HG02678 (cell line): ENCODE data around the gene PCDHGC3.

Experiments
- ATAC-seq: cut with Tn5 transposase; IDR thresholded peaks from one replicate; pipeline ENCODE4 v1.9.1; 2021; ENCODE audit warnings: mild to moderate bottlenecking, moderate library complexity; ENCODE audit not compliant: unreplicated experiment

Gene PCDHGC3

DNA sequence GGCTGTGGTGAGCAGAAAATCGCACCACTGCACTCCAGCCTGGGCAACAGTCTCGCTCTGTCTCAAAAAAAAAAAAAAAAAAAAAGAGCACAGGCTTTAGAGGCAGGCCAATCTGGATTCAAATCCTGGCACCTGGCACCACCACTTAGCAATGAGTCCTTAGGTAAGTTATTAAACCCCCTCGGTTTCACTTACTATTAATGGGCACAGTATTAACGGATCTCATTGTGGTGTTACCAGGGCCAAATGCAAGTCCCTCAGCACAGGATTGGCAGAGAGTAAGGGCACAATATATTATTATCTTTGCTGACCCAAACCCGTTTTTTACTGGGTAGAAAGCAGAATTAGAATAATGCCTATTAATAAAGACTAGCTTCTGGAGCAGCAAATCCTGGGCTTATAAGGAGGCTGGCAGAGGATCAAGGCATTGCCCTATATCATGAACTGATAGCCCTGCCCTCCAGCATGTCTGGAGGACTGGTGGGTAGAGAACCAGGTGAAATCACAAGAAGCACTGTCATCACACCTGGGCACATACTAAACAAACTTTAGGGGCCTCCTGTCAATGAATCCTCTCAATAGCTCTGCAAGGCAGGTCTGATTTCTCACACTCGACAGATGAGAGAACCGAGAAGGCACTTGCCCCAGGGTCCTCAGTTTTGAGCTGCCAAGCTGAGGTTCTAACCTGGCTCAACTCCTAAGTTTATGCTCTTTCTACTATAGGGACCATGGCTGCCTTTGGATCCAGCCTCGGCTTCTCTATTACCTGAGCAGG lies 30.8 kb downstream of the PCDHGC3 start:
- no peak for ATAC-seq

DNA sequence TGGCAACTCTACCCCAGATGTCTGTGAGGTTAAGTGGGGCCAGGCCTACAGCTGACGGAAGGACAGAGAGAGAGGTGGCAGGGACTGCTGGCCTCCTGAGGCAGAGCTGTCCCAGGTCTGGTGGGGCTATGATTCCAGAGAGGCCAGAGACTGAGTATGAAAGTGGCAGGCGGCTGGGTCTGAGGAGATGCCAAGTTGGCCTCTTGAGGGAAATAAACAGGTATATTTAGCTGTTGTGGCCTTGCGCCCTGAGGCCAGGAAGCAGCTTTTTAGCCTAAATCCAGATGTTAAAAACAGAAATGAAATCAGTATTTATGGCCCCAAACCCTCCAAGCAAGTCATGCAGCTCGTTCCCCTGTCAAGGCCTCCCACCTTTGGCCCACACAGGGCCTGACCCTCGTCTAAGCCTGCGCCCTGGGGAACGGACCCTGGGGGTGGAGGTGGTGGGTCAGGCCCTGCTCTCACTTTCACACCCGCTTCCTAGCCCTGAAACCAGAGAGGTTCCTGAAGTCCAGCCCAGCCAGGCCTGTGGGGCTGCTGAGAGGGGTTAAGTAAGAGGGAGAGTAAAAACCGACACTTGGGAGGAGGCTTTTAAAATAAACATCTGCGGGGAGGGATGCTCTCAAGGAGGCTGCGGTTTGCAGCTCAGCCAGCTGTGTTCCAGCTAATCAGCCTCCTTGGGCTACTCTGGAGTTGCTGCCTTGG lies 31.8 kb downstream of the PCDHGC3 start:
- peak; percentile 37 for ATAC-seq

DNA sequence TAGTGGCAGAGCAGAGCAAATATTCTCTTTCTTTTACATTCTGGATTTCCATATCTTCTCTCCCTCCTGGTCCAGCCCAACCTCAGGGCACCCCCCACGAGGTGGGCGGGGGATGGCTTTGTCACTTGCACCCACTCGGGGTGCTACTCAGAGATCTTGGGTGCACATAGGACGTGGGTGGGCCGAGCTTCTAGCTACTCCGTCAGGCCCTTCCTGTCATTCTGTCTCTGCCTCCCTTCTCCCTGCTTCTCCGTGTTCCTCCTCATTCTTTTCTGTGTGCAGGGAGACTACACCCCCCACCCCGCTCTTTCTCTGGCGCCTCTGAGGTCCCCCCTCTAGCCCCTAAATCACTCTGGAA lies 32.7 kb downstream of the PCDHGC3 start:
- no peak for ATAC-seq

DNA sequence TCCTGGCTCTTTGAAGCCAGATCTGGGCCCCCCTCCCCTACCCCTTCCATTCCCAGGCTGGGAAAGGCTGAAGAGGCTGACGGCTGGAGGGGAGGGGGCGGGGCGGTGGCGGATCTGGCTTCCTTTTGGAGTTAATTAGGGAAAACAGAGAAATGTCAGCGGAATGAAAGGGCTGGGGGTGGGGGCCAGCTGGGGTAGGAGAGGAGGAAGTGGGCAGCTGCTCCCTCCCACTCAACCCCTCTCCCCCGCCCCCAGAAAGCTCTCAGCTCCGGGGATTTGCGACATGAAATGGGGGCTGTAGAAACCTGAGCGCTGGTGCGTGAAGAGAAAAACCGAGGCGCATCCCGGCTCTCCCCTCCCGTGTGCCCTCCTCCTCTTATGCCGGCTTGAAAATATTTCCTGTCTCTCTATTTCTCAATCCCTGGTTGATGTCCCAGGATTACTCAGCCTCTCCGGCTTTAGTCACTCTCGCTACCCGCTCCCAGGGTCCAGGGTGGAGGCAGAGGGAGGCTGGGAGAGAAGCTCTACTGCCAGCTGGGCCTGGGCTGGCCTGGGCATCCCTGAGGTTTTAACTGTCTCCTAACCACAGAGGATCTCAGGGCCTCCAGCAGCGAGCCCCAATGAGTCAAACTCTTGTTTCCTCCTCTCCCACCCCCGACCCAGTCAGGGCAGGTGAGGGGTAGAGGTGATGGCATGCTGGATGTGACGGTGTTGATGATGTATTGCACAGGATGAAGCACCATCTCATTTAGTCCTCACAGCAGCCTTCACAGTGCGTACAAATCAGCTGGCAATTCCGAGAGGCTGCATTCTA lies 33.2 kb downstream of the PCDHGC3 start:
- ATAC-seq: no peak

DNA sequence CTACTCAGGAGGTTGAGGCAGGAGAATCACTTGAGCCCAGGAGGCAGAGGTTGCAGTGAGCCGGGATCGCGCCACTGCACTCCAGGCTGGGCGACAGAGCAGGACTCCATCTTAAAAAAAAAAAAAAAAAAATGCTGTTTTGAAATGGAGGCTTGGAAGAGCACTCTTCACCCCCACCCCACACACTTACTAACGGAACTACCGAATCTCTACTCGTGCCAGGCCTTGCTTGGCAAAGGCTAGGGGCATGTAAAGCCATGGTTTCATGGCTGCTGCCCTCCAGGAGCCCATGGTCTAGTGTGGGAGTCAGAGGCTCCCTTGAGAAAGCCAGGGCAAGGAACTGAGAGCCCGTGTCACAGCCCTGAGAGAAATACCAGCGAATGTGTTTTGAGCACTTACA lies 34.4 kb downstream of the PCDHGC3 start:
- ATAC-seq: no peak

DNA sequence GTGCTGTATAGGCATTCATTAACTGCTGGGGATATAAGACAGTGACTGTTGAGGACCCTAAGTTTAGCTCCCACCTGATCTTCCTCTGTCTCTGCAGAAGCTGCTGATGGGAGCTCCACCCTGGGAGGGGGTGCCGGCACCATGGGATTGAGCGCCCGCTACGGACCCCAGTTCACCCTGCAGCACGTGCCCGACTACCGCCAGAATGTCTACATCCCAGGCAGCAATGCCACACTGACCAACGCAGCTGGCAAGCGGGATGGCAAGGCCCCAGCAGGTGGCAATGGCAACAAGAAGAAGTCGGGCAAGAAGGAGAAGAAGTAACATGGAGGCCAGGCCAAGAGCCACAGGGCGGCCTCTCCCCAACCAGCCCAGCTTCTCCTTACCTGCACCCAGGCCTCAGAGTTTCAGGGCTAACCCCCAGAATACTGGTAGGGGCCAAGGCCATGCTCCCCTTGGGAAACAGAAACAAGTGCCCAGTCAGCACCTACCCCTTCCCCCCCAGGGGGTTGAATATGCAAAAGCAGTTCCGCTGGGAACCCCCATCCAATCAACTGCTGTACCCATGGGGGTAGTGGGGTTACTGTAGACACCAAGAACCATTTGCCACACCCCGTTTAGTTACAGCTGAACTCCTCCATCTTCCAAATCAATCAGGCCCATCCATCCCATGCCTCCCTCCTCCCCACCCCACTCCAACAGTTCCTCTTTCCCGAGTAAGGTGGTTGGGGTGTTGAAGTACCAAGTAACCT lies 35.3 kb downstream of the PCDHGC3 start:
- ATAC-seq: peak; percentile 43

DNA sequence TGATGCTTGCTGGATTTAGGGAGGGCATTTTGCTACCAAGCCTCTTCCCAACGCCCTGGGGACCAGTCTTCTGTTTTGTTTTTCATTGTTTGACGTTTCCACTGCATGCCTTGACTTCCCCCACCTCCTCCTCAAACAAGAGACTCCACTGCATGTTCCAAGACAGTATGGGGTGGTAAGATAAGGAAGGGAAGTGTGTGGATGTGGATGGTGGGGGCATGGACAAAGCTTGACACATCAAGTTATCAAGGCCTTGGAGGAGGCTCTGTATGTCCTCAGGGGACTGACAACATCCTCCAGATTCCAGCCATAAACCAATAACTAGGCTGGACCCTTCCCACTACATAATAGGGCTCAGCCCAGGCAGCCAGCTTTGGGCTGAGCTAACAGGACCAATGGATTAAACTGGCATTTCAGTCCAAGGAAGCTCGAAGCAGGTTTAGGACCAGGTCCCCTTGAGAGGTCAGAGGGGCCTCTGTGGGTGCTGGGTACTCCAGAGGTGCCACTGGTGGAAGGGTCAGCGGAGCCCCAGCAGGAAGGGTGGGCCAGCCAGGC lies 36.1 kb downstream of the PCDHGC3 start:
- no peak for ATAC-seq

DNA sequence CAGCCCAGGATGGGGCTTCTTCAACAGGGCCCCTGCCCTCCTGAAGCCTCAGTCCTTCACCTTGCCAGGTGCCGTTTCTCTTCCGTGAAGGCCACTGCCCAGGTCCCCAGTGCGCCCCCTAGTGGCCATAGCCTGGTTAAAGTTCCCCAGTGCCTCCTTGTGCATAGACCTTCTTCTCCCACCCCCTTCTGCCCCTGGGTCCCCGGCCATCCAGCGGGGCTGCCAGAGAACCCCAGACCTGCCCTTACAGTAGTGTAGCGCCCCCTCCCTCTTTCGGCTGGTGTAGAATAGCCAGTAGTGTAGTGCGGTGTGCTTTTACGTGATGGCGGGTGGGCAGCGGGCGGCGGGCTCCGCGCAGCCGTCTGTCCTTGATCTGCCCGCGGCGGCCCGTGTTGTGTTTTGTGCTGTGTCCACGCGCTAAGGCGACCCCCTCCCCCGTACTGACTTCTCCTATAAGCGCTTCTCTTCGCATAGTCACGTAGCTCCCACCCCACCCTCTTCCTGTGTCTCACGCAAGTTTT lies 36.7 kb downstream of the PCDHGC3 start:
- no peak for ATAC-seq

DNA sequence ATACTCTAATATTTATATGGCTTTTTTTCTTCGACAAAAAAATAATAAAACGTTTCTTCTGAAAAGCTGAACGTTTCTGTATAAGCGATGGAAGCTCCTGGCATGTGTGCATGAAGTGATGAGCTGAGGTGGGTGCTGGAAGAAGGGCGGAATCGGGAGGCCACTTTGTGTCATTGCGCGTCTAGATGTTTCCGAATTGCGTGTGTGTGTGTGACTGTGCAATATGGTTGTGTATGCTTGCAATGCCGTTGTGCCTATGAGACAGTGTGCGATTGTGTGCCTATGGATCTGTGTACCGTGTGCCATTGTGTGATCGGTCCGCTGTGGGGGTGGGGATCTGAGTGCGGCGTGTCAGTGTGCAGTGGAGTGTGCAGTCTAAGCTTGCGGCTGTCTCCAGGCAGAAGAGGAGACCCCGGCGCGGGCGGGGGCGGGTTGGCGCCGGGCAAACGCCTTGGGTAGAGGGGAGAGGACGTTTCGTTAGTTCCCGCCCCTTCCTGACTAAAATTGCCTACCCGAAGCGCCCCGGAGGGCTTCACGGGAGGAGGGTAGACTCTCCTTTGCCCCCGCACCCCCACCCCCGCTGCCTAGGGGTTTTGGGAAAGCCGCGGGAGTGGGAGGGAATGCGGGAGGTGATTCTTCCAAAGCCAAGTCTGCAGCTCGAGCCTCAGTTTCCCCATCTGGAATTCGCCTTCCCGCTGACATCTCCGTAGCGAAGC lies 37.3 kb downstream of the PCDHGC3 start:
- no peak for ATAC-seq

DNA sequence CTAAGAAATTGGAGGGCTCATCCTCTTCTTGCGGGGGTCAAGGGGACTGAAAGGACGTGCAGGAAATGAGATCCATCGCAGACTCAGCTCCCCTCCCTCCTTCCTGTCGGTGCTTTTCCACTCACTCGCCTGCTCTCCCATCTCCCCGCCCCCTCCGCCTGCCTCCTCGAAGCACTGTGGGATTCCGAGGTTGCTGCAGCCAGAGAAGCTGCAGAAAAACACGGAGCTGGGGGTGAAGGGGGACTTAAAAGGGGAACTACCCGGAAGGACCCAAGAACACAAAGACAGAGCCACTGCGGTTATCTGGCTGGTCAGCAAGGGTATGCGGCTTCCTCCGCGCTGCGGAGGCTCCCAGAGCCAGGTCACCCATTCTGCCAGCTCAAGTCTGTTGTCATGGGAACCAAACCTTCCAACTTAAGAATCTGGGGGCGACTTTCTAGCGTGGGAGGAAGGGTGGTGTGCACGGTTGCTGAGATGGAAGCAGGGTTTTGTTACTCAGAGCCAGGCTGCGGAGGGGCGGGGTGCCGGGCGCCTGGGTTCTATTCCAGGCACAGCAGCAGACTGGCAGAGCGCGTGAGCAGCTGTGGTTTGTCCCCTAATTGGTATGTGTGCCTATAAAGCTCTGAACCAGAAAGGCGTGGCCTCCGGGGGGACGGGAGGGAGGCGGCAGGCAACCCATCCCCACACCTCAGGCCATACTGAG lies 38.0 kb downstream of the PCDHGC3 start:
- peak; percentile 35 for ATAC-seq

DNA sequence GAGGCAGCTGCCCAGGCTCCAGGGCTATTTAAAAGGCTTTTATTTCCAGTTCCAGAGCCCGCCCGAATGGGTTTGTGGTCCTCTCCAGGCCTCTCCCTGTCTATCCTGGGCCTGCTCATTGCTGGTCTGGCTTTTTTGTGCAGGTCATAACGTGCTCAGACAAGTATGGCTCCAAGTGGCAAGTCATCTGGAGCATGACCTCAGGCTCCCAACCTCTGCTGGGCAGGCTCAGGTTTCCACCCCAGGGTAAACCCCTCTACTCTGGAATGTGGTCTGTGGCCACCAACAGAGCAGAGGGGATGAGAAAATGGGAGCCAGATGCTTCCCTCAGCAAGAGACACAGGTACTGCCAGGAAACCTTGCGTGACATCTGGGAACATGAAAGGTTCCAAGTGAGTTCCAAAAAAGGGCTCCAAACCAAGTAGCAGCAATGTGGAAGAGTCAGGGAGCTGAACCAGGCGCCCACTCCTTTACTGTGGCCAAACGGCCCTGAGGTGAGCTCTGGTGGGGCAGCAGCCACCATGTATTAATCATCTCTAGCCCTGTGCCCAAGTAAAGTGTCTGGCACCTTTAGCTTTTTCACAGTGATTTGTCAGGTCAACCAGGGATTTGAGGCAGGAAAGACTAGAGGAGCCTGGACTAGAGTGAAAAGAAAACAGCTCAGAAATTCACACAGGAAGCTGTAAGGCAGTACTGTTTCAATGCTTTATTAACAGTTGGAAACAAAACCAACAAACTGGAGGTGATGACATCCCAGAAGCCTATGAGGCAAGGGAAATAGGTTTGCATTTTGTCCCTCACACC lies 38.8 kb downstream of the PCDHGC3 start:
- ATAC-seq: peak; percentile 2

DNA sequence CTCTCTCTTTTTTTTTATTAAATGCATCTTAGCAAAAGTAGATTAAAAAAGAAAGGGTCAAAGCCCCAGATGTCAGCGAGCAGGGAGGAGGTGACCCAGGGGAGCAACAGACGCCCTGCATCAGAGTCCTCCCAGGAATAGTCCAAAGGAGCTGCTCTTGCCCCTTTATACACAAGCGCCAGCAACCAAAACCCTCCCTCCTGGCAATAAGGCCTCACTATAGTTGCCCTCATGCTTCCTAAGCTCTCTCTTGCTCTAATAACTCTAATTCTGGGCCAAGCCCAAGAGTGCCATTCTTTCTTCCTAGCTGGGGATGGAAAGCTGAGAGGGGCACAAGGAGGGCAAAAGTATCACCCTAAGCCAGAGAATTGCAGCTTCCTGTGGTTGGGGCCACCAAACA lies 39.4 kb downstream of the PCDHGC3 start:
- ATAC-seq: no peak

DNA sequence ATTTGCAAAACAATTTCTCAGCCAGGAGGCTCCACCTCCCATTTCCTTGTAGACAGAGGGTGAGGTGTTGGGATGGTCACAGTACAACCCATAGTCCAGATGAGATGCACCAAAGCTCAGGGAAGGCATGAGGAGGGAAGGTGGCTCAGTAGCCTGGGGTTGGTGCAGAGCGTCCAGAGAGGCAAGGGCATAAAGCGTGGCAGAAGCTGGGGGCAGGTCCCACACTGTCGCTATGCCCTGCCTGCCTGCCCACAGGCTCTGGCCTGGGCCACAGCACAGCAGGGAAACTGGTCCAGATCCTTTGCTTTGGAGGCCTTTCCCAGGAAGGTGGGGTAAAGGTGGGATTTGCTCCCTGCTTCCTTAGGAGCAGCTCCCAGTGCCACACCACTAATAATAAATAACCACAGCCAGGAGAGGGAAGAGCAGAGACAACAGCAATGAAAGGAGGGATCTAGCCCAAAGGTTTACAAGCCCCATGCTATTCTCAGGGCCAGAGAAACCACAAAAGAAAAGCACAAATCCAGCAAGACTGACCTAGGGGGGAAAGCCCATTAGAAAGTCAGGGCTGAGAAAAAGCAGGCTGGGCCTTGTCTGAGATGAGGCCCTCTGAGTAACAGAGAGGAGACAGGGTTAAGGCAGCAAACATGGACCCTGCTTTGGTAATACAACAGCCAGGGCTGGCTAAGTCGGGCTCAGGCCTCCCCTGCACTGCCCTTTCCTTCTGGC lies 40.3 kb downstream of the PCDHGC3 start:
- ATAC-seq: no peak

DNA sequence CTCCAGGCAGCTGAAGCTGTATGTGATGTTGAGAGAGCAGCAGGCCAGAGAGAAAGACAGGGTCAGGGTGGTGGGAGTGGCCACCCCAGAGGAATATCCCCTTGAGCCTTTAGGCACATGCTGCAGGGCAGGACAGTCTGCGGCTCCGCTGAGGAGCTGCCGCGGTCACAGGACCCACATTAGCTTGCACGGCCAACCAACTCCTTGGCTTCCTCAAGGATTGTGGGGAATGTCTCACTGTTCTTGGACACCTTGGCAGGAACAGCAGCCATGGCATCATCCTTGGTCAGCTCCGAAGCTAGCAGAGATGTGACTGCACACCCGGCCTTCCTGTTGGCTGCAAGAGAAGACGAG lies 40.9 kb downstream of the PCDHGC3 start:
- ATAC-seq: no peak

DNA sequence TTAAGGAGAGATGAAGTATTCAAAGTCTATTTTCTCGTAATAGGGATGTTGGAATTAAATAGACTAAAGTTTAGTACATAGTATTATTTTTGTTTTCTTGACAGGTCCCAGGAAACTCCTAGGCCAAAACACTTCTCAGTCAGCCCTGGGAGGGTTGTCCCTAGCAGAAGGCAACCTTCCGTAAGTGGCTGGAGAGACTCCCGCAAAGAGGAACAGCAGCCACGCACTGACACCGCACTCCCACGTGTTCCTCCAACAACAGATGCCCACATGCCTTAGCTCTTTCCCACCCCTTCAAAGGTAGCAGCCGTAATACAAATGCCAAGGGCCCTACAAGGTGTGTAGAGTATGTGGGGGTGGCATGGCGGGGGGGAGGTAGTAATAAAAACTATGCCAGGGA lies 41.5 kb downstream of the PCDHGC3 start:
- no peak for ATAC-seq

DNA sequence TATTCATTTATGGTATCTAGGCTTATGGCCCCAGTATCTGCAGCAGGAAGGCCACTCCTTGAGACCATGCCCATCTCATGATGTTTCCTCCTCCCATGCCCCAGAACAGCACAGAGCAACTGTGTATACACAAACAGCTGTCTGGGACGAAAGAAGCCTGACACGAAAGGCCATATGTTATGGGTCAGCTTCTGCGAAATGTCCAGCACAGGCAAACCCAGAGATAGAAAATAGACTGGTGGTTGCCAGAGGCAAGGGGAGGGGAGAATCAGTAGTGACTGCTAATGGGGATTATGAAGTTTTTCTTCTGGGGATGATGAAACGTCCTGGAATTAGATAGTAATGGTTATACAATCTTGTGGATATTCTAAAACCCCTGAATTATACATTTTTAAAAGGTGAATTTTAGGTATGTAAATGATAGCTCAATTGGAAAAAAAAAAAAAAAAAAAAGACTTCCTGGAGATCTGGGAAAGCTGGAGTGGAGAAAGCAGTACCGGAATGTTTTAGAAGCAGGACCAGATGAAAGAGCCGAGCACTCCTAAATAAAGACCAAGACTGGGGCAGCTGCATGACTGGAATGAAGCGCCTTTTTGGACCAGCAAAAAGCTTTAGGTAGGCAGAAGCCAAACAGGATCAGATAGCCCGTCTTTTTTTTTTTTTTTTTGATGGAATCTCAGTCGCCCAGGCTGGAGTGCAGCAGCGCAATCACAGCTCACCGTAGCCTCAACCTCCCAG lies 42.3 kb downstream of the PCDHGC3 start:
- ATAC-seq: no peak

DNA sequence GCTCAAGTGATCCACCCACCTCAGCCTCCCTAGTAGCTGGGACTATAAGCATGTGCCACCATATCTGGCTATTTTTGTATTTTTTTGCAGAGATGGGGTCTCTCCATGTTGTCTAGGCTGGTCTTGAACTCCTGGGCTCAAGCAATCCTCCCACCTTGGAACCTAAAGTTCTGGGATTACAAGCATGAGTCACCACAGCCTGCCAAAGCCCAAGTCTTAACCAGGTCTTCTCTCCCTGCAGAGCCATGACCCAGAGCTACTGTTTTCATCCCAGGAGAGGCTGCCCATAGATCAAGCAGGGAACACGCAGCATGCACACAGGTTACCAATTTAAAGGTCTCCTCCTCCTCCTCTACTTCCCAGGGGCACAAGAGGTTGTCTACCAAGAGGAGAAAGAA lies 42.9 kb downstream of the PCDHGC3 start:
- ATAC-seq: no peak
